ENCODE results near the gene TBC1D12. TPM values are rescaled to one million over a fixed set of nuclear protein-coding genes. Genes with fewer than 3 reads are reported as not detected.
"Not testable (repeated sequence)": the region's sequence is repeated elsewhere in the genome, so short reads cannot be mapped to it uniquely, and the experiment has no call there.

The TBC1D12 gene
- total RNA-seq, 1 donor from 2014 or later, result 5.1 TPM

DNA sequence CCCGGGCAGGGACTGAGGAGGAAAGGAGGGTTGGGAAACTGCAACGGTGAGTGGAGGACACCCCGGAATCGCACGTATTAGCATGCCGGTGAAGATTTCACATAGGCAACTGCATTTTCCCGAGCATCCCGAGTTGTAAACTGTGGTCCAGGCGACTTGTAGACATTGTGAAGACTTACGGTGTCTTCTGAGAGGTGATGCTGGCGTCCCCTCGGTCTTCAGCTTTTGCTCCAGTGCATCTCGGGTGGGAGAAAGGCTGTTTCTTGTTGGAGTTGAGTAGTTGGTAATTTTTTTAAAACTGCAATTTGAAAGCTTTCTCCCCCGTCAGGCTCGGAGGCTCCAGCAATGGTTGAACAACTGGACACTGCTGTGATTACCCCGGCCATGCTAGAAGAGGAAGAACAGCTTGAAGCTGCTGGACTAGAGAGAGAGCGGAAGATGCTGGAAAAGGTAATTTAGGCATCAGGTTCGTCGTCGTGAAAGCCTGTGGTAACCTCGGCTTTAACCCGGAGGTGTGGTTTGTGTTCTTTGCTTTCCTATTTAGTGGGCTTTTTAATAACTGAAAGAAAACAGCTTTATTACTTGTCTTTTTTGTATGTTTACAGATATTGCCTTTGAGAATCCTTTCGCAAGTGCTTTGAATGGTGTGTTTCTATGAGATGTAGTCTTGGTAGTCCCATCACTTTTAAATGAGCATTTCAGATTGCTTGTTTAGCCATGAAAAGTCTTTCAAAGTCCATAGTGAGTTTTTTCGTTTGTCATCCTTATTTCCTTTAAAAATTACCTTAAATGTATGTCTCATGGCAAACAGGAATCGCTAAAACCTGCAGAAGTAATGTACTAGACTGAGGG is 143.9 kb downstream of the TBC1D12 start:
- DNase-seq, result no peak
- peaks cover 5% of the 10 kb centered on the region for H3K27me3 Mint-ChIP-seq (ENCODE audit: unreplicated experiment)
- H3K4me3 Mint-ChIP-seq (ENCODE audit: unreplicated experiment), result peak overlapping the region; percentile 99
- no peaks in the 10 kb centered on the region for H3K4me1 Mint-ChIP-seq (ENCODE audit: low read depth, unreplicated experiment)
- peak overlapping the region; percentile 69 for H3K27ac Mint-ChIP-seq (ENCODE audit: unreplicated experiment)
- TF ChIP-seq, protein P1, sequence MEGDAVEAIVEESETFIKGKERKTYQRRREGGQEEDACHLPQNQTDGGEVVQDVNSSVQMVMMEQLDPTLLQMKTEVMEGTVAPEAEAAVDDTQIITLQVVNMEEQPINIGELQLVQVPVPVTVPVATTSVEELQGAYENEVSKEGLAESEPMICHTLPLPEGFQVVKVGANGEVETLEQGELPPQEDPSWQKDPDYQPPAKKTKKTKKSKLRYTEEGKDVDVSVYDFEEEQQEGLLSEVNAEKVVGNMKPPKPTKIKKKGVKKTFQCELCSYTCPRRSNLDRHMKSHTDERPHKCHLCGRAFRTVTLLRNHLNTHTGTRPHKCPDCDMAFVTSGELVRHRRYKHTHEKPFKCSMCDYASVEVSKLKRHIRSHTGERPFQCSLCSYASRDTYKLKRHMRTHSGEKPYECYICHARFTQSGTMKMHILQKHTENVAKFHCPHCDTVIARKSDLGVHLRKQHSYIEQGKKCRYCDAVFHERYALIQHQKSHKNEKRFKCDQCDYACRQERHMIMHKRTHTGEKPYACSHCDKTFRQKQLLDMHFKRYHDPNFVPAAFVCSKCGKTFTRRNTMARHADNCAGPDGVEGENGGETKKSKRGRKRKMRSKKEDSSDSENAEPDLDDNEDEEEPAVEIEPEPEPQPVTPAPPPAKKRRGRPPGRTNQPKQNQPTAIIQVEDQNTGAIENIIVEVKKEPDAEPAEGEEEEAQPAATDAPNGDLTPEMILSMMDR (IDR thresholded peaks at IDR 0.05; ENCODE audit: partially characterized antibody, unreplicated experiment), result no peak
- H3K36me3 Mint-ChIP-seq (ENCODE audit: unreplicated experiment), result no peaks in the 10 kb centered on the region
- H3K9me3 Mint-ChIP-seq (ENCODE audit: unreplicated experiment), result peaks cover 4% of the 10 kb centered on the region

DNA sequence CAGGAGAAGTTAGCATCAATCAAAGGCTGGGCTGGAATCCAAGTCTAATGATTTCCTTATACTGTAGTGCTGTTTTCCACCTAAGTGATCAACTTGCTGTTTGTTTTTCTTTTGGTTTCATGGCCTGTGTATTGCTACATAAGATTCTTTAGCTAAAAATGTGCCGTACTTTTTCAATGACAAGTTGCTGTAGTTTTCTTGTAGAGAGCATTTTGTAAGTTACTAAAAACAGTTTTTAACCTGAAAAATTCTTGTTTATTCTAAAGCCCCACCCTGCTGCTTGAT is 144.5 kb downstream of the TBC1D12 start:
- peaks cover 5% of the 10 kb centered on the region for H3K27me3 Mint-ChIP-seq (ENCODE audit: unreplicated experiment)
- no peaks in the 10 kb centered on the region for H3K36me3 Mint-ChIP-seq (ENCODE audit: unreplicated experiment)
- H3K9me3 Mint-ChIP-seq (ENCODE audit: unreplicated experiment), result peaks cover 4% of the 10 kb centered on the region
- no peaks in the 10 kb centered on the region for H3K4me1 Mint-ChIP-seq (ENCODE audit: low read depth, unreplicated experiment)
- no peak for DNase-seq
- TF ChIP-seq, protein P1 (IDR thresholded peaks at IDR 0.05; ENCODE audit: partially characterized antibody, unreplicated experiment), result no peak
- no peak overlapping the region for H3K27ac Mint-ChIP-seq (ENCODE audit: unreplicated experiment)
- H3K4me3 Mint-ChIP-seq (ENCODE audit: unreplicated experiment), result peak overlapping the region; percentile 99

DNA sequence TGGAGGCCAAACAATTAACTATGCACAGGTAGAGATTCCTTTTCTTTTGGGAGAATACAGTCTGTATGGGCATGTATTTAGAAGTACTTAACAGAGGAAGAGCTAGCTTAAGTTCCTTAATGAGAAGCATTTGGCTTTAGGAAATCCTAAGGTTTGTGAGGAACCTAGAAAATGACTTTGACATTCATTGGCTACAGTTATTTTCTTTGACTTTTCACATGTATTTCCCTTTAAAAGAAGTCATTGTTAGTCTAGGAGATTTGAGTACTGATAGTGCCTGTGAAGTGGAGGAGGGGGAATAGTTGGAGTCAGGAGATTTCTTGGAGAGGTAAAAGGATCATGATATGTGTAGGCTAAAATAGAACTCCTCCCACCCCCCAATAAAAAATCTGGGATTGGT is 146.9 kb downstream of the TBC1D12 start:
- Mint-ChIP-seq H3K27me3 (ENCODE audit: unreplicated experiment) (peaks cover 5% of the 10 kb centered on the region), H3K4me1 (ENCODE audit: low read depth, unreplicated experiment) (no peaks in the 10 kb centered on the region), H3K9me3 (ENCODE audit: unreplicated experiment) (peaks cover 4% of the 10 kb centered on the region), H3K27ac (ENCODE audit: unreplicated experiment) (no peak overlapping the region), H3K4me3 (ENCODE audit: unreplicated experiment) (no peak overlapping the region), H3K36me3 (ENCODE audit: unreplicated experiment) (no peaks in the 10 kb centered on the region)
- DNase-seq, result no peak
- TF ChIP-seq, protein P1 (IDR thresholded peaks at IDR 0.05; ENCODE audit: partially characterized antibody, unreplicated experiment), result no peak

DNA sequence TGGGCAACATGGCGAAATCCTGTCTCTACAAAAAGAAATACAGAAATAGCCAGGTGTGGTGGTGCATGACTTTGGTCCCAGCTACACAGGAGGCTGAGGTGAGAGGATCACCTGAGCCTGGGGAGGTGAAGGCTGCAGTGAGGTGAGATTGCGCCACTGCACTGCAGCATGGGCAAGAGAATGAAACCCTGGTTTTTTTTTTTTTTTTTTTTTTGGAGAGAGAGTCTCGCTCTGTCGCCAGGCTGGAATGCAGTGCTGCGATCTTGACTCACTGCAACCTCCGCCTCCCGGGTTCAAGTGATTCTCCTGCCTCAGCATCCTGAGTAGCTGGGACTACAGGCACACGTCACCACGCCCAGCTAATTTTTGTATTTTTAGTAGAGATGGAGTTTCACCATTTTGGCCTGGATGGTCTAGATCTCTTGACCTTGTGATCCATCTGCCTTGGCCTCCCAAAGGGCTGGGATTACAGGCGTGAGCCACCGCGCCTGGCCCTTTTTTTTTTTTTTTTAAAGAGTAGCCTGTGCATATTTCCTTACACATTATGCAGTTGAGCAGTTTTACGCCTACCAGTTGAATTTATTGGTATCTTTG is 165.5 kb downstream of the TBC1D12 start:
- H3K27me3 Mint-ChIP-seq (ENCODE audit: unreplicated experiment); H3K4me1 Mint-ChIP-seq (ENCODE audit: low read depth, unreplicated experiment); H3K4me3 Mint-ChIP-seq (ENCODE audit: unreplicated experiment); H3K27ac Mint-ChIP-seq (ENCODE audit: unreplicated experiment); DNase-seq; H3K36me3 Mint-ChIP-seq (ENCODE audit: unreplicated experiment); H3K9me3 Mint-ChIP-seq (ENCODE audit: unreplicated experiment): not testable (repeated sequence)

DNA sequence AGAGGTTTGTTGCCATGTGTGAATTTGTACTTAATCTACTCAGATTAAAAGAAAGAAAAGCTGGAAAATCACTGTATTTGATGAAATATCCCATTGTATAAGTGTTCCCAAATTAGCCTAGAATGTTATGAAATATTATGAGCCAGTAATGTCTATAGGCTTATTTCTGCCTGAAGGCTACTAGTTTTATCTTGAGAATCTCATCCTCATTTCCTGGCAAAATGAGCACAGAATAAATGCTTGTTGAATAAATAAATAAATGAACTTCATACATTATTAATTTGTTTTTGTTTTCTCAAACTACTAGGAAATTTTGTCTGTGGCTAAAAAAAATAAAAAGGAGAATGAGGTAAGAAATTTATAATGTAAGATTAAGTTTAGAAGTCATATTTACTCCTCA is 168.7 kb downstream of the TBC1D12 start:
- TF ChIP-seq, protein P1 (IDR thresholded peaks at IDR 0.05; ENCODE audit: partially characterized antibody, unreplicated experiment), result no peak
- Mint-ChIP-seq H3K27ac (ENCODE audit: unreplicated experiment) (no peak overlapping the region), H3K4me3 (ENCODE audit: unreplicated experiment) (no peak overlapping the region), H3K36me3 (ENCODE audit: unreplicated experiment) (no peaks in the 10 kb centered on the region), H3K4me1 (ENCODE audit: low read depth, unreplicated experiment) (no peaks in the 10 kb centered on the region), H3K27me3 (ENCODE audit: unreplicated experiment) (no peaks in the 10 kb centered on the region), H3K9me3 (ENCODE audit: unreplicated experiment) (no peaks in the 10 kb centered on the region)
- DNase-seq, result no peak
